GM21367 (cell line): Measurements from ENCODE around the gene DLGAP5.

Source experiments
- ATAC-seq: cut with Tn5 transposase; IDR thresholded peaks from one replicate; pipeline ENCODE4 v1.9.1; 2021; ENCODE audit not compliant: unreplicated experiment

Gene DLGAP5

DNA sequence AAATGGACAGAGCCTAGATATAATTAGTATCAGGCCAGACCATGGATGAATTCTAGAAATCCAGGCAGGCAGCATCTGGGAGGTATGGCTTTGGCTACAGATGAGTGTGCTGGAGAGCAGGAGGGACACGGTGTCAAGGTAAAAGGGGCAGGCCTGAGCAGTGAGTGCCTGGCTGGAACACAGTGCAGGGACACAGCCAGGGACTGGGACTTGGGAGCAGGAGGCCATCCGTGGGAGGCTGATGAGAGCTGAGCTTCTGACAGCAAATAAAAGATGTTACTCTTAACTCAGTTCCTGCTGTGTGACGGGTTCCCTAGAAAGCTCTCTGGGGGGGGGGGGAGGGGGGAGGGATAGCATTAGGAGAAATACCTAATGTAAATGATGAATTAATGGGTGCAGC is 75.9 kb downstream of the DLGAP5 start:
- no peak for ATAC-seq

DNA sequence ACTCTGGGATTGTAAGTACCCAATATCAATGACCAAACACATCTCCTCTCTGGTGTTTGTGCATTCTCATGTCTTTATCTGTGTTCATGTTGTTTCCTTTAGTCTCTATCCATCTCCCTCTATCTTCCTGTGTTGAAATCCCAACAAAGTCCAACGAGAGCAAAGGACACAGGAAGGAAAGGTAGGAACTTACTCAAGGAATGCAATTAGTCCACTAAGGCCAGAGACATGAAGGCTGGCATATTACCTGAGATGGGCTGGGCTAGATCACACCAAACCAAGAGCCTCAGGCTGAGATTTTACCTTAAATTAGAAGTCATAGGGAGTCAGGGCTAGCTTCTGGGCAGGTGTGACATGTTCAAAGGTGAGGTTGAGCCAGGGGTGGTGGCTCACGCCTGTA is 76.7 kb downstream of the DLGAP5 start:
- ATAC-seq: no peak

DNA sequence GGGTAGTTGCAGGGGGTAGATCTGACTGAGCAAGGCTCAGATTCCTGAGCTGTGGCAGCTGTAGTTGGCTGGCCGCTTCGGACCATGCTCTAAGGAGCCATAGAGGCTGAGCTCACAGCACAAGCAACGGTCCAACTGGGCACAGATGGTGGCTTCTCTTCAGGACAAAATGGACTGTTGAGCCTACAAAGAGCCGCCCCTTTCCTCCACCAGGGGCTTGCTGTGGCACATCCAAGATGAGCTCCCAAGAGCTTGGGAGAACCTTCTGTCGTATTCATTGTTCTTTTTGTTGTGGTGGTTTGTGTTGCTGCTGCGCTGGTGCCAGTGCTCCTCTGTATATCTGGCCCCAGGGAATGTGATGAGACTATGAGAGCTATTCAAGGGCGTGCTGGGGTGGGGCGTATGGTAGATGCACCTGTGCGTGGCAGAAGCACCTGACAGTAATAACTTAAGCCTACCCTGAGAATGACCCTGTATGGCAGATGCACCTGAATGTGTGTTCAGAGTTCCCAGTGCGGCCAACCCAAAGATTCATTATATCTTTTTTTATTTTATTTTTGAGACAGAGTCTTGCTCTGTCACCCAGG is 80.2 kb downstream of the DLGAP5 start:
- ATAC-seq: no peak

DNA sequence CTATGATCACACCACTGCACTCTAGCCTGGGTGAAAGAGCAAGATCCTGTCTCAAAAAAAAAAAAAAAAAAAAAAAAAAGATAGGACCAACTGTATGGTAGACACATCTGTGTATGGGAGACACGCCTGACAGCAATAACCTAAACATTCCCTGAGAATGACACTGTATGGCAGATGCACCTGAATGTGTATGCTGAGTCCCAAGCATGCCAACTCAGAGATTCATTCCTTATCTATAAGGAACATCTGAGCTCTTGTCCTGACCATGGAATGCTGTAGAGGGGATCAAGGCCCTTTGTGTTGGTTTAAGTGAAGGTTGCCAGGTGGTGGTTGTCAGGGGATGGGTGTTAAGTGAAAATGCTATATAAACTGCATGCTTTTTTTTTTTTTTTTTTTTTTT is 81.5 kb downstream of the DLGAP5 start:
- ATAC-seq: no peak

DNA sequence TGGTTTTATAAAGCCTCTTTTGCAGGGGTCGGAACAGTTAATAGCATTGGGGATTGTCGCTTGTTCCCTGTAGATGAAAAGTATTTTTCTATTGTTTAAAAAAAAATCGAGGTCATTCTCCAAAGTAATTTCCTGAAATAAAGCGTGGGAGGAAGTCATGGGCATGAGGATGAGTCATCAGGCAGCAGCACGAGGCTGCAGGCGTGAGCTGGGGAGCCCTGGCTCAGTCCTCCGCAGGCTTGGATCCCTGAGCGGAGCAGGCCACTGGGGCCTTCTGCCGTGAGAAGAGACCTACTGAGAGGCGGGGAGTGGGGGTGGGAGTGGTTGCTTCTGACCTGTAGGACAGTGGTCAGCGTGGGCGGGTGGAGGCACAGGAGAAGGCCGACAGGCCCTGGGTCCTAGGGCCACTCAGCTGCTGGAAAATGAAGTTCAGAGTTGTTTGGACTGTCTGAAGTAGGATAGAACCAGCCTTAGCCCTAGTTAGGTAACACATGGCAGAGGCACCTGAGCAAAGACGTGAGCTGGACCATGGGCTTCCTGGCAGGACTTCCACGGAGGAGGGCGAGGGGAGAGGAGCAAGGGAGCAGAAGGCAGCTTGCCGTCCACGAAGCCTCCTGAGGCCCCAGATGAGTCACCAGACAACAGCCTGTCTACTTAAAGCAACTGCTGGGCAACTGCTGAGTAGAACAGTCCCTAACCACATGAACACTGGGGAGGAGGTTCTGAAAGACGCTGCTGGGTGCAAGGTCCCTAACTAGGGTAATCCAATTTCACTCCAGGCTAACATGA is 83.4 kb downstream of the DLGAP5 start:
- no peak for ATAC-seq

DNA sequence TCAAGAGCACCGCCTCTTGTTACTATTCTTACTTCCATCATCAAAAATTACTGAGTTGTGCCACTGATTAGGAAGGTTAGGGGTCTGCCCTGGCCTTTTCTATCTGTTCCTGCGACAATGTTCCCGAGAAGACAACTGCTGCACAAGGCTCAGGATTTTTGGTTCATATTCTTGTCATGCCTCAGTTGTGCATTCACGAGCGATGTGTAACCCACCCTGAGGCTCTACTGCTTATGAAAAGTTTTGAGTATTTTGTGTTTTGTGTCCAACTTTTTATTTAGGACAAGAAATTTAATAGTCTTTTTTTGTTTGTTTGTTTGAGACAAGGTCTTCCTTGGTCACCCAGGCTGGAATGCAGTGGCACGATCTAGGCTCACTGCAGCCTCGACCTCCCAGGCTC is 85.4 kb downstream of the DLGAP5 start:
- no peak for ATAC-seq

DNA sequence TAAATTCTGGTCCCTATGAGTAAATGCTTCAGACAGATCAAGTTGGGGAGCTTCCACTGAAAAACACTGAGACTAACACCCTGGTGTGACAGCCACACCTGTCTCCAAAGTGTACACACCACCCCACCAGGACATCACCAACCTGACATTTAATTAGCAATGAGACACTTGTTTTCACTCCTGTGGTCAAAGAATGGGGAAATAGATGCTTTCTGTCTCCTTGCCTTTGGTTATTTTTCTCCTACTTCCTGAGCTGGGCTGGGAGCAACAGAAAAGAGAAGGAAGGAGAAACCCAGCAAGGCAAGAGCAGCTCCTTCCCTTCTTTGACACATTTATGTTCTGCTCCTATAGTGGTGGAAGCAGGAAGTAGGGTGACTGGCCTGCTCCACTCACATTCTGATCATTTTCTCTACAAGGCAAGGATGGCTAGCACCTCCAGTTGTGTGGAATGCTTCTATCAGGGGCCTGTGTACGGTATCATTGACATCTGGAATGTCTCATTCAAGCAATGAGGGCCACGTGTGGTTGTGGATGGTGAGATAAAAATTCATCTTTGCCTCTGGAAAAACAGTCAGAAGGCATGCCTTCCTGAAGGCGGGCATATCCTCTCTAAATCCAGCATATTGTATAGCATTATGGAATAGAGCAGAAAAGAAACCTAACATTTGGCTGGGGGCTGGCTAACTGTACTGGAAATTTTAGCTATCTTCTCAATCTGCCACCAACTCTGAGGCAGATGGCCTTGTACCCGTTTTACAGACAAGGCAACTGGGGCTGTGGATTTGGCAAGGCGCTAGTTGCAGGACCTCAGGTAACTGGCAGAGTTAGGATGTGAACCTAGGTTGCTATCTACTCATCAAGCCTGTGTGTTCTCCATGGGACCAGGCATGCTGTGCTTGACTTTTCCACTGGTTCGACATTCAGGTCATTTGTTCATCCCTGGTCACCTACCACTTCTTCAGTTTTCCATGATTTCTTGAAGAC is 87.1 kb downstream of the DLGAP5 start:
- ATAC-seq: no peak

DNA sequence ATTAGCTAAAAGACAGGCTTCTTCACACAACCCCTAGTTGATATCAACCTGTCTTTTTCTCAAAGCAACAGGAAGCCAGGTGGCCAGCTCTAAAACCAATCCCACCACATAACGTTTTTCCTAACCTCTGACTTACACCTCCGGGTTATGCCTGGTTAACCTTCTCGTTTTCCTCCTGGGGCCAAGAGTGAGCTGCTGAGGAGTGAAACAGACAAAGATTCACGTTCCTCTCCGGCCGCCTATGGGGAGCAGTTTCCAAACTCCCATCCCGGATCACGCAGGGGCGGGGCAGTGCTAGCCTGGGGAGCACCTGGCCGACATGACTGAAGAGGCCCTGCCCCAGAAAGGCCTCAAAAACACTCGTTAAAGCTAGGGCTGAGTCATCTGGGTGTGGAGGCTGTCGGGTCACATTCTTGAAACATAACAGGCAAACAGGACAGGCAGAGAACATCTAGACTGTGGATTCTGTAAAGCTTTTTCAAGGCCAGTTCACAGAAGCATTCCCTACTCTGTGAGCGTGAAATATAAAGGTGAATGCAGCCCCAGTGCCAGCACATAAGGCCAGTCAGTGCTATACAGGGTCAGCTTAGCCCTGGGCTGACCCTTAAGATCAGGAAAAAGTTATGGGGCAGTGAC is 88.3 kb downstream of the DLGAP5 start:
- peak; percentile 31 for ATAC-seq

DNA sequence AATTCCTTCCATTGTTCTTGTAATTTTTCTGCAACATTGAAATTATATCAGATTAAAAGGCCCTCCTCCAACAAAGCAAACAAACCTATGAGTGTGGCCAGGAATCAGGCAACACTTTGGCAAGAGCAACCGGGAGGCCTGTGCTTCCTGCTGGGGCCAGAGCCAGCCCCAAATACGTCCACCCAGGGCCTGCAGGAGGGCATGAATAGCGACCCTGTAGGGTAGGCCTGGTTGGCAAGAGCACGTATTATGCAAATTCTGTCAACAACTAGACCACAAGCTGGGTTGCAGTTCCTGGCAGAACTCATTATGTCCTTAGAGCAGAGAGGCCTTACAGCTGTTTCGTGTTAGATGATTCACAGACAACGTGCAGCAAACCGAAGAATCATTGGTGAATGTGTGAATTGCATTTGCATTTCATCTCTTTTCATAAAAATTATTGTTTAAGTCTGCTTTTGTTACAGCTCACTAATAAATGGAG is 89.2 kb downstream of the DLGAP5 start:
- ATAC-seq: peak; percentile 61

DNA sequence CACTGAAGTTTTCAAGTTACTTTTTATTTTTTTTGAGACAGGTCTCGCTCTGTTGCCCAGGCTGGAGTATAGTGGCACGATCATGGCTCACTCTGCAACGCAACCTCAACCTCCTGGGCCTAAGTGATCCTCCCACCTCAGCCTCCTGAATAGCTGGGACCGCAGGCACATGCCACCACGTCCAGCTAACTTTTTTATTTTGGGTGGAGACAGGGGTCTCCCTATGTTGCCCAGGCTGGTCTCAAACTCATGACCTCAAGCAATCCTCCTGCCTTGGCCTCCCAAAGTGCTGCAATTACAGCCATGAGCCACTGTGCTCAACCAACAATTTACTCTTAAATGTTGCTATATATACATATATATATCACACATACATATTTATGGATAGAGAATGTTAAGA is 89.7 kb downstream of the DLGAP5 start:
- no peak for ATAC-seq

DNA sequence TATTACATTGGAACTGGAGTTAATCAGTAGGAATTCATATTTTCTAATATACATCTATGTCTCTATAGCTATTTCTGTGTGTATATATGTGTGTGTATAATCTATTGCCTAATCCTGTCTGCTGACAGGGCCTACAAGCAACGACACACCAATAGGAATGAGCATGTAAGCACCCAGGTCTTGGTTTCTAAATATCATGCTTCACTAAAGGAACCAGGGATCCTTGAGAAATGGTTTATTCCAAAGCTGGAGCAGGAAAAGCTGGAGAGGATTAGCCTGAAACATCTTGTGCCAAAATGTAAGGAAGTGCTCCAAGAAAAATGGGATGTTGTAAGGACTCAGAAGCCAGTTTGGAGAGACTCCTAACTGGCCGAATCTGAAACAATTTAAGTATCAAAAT is 91.6 kb downstream of the DLGAP5 start:
- no peak for ATAC-seq

DNA sequence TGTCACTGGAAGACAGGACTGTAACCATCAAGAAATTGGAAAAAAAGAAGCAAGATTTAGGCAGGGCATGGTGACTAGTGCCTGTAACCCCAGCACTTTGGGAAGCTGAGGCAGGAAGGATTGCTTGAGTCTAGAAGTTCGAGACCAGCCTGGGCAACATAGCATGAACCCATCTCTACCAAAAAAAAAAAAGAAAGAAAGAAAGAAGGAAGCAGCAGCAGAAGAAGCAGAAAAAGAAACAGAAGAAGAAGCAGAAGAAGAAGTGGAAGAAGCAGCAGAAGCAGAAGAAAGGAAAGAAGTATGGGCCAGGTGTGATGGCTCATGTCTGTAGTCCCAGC is 92.9 kb downstream of the DLGAP5 start:
- ATAC-seq: no peak
